GM23338 (cell line): ENCODE data around the gene MRPS18C. TPM values are rescaled to one million over a fixed set of nuclear protein-coding genes. Genes with fewer than 3 reads are reported as not detected.

Experiments used
- ATAC-seq: fragments of 200-7000 bp; cut with Tn5 transposase; 3 replicates; pipeline ENCODE4 v1.9.1; 2020
- DNase-seq: peaks from one replicate; pipeline ENCODE4 v3.0.0-alpha.2; 2015; ENCODE audit warnings: low spot score
- H2AFZ ChIP-seq: fragments of 200-600 bp; sonication (generic); 2 replicates; pipeline ENCODE4 v1.8.0; 2016; ENCODE audit warnings: antibody characterized with exemption, mild to moderate bottlenecking, moderate library complexity
- H3F3A ChIP-seq: fragments of 200-600 bp; sonication (generic); replicated peaks from 2 replicates; pipeline ENCODE4 v1.8.0; 2017; ENCODE audit warnings: antibody characterized with exemption, mixed run types, low read depth
- H3K27ac ChIP-seq: fragments of 200-600 bp; sonication (generic); 2 replicates; pipeline ENCODE4 v1.6.1; 2016; ENCODE audit warnings: low read depth
- H3K27me3 ChIP-seq: fragments of 200-600 bp; sonication (generic); 2 replicates; pipeline ENCODE4 v1.8.0; 2016; ENCODE audit warnings: mild to moderate bottlenecking, mixed run types, moderate library complexity; ENCODE audit not compliant: insufficient read depth
- H3K36me3 ChIP-seq: fragments of 200-600 bp; sonication (generic); 2 replicates; pipeline ENCODE4 v1.8.0; 2016; ENCODE audit warnings: mild to moderate bottlenecking; ENCODE audit not compliant: insufficient read depth
- H3K4me1 ChIP-seq: fragments of 200-600 bp; sonication (generic); 2 replicates; pipeline ENCODE4 v1.8.0; 2016; ENCODE audit warnings: mild to moderate bottlenecking, moderate library complexity; ENCODE audit not compliant: insufficient read depth
- H3K4me2 ChIP-seq: fragments of 200-600 bp; sonication (generic); 2 replicates; pipeline ENCODE4 v1.7.1; 2017; ENCODE audit warnings: mixed run types
- H3K4me3 ChIP-seq: fragments of 200-600 bp; sonication (generic); 2 replicates; pipeline ENCODE4 v1.6.1; 2016; ENCODE audit warnings: mixed run types
- H3K79me2 ChIP-seq: fragments of 200-600 bp; sonication (generic); replicated peaks from 2 replicates; pipeline ENCODE4 v1.8.0; 2017; ENCODE audit warnings: mild to moderate bottlenecking; ENCODE audit not compliant: insufficient read depth
- H3K9me2 ChIP-seq: fragments of 200-600 bp; sonication (generic); 2 replicates; pipeline ENCODE4 v1.8.0; 2017; ENCODE audit not compliant: insufficient read depth
- H4K20me1 ChIP-seq: fragments of 200-600 bp; sonication (generic); replicated peaks from 2 replicates; pipeline ENCODE4 v1.8.0; 2017; ENCODE audit warnings: mild to moderate bottlenecking; ENCODE audit not compliant: insufficient read depth
- H3K27ac Mint-ChIP-seq: 2 replicates; pipeline ENCODE4 v1.8.0; 2020; ENCODE audit warnings: inconsistent platforms, mild to moderate bottlenecking, moderate library complexity, mixed read lengths
- H3K27me3 Mint-ChIP-seq: 3 replicates; pipeline ENCODE4 v1.8.0; 2022; ENCODE audit warnings: low read depth, mild to moderate bottlenecking, moderate library complexity, mixed read lengths, inconsistent platforms; ENCODE audit not compliant: insufficient read depth, poor library complexity
- H3K36me3 Mint-ChIP-seq: 3 replicates; pipeline ENCODE4 v1.8.0; 2021; ENCODE audit warnings: low read depth, mild to moderate bottlenecking, inconsistent platforms, moderate library complexity, mixed read lengths
- H3K4me1 Mint-ChIP-seq: 3 replicates; pipeline ENCODE4 v1.8.0; 2020; ENCODE audit warnings: mild to moderate bottlenecking, inconsistent platforms, mixed read lengths
- H3K4me3 Mint-ChIP-seq: 3 replicates; pipeline ENCODE4 v1.8.0; 2021; ENCODE audit warnings: moderate library complexity, mild to moderate bottlenecking, inconsistent platforms, mixed read lengths
- H3K9me3 Mint-ChIP-seq: 3 replicates; pipeline ENCODE4 v1.8.0; 2020; ENCODE audit warnings: moderate library complexity, mild to moderate bottlenecking, inconsistent platforms, mixed read lengths
- CTCF ChIP-seq, 2 experiments: fragments of 200-600 bp in 1 of 2; sonication (generic) in 1 of 2; conservative IDR thresholded peaks; 2 replicates each; pipeline versions ENCODE4 v1.5.1 to v1.6.1; 2016 to 2017; ENCODE audit warnings: antibody characterized with exemption in 2 of 2, low read depth in 2 of 2, mild to moderate bottlenecking in 2 of 2, moderate library complexity in 1 of 2
- EZH2 ChIP-seq: fragments of 200-600 bp; sonication (generic); IDR thresholded peaks from one replicate; pipeline ENCODE4 v1.8.0; 2017; ENCODE audit warnings: antibody characterized with exemption, mild to moderate bottlenecking, low read depth; ENCODE audit not compliant: unreplicated experiment
- EZH2phosphoT487 ChIP-seq: fragments of 200-600 bp; sonication (generic); IDR thresholded peaks from one replicate; pipeline ENCODE4 v1.8.1; 2018; ENCODE audit warnings: antibody characterized with exemption; ENCODE audit not compliant: unreplicated experiment
- JUNB ChIP-seq: IDR thresholded peaks from one replicate; pipeline ENCODE4 v1.6.1; 2016; ENCODE audit warnings: antibody characterized with exemption; ENCODE audit not compliant: unreplicated experiment
- NANOG ChIP-seq: IDR thresholded peaks from 2 replicates; pipeline ENCODE4 v1.6.1; 2016; ENCODE audit warnings: antibody characterized with exemption, borderline replicate concordance
- POLR2AphosphoS5 ChIP-seq: IDR thresholded peaks from 2 replicates; pipeline ENCODE4 v1.6.1; 2016; ENCODE audit warnings: antibody characterized with exemption, low read depth
- REST ChIP-seq: IDR thresholded peaks from one replicate; pipeline ENCODE4 v1.6.1; 2018; ENCODE audit warnings: antibody characterized with exemption; ENCODE audit not compliant: unreplicated experiment
- ZNF331 ChIP-seq: fragments of 250-450 bp; sonication (Bioruptor Pico); IDR thresholded peaks from 2 replicates; pipeline ENCODE4 v1.5.0; 2020; ENCODE audit warnings: low read depth, mild to moderate bottlenecking, moderate library complexity
- ZNF462 ChIP-seq: fragments of 250-450 bp; sonication (Bioruptor Pico); IDR thresholded peaks from 2 replicates; pipeline ENCODE4 v1.5.0; 2020; ENCODE audit warnings: mild to moderate bottlenecking, moderate library complexity
- polyA plus RNA-seq: library from polyadenylated mRNA; unstranded; fragments of >200 nt; fragmentation: Nextera tagmentation; extraction: Ambion mirVana; gene quantifications from 2 replicates; pipeline ENCODE4 v1.2.1, GENCODE V29; 2016
- total RNA-seq: library from RNA; depleted of rRNA; stranded (reverse); fragments of >200 nt; shearing (Covaris generic); gene quantifications from 2 replicates; pipeline ENCODE4 v1.2.3, GENCODE V29; 2014

Gene MRPS18C
- total and polyA plus RNA-seq, 2 experiments from 2014 or later: 26.8 to 197 TPM

- TF ChIP-seq ZNF462 (no peak), EZH2 (no peak), REST (no peak), JUNB (no peak)
These were observed 1.2 kb upstream of the MRPS18C start (continued) for GRCh38 chr4:83454686-83455085.

GRCh38 chr4:83456184-83456501 lies 285 bp downstream of the MRPS18C start:
- H3K9me3 Mint-ChIP-seq: no peaks in the 10 kb centered on the region
- peaks cover 40% of the 10 kb centered on the region for H3K79me2 ChIP-seq
- no peak for TF ChIP-seq JUNB
- TF ChIP-seq NANOG: no peak
- TF ChIP-seq ZNF331 (CRISPR knock-in tag): no peak
- no peak for TF ChIP-seq POLR2AphosphoS5
- no peak for TF ChIP-seq REST
- no peak for TF ChIP-seq EZH2phosphoT487
- no peak for TF ChIP-seq CTCF (conservative IDR thresholded peaks at IDR 0.05; ENCODE audit: low read depth in 2 of 2)

More at GRCh38 chr4:83456184-83456501, 285 bp downstream of the MRPS18C start:
- H3K36me3 Mint-ChIP-seq: peaks cover 54% of the 10 kb centered on the region
- H3K4me2 ChIP-seq: peak overlapping the region; percentile 82
- peaks cover 18% of the 10 kb centered on the region; the same call in 1 of the 2 replicates for H3K36me3 ChIP-seq
- peaks cover 6% of the 10 kb centered on the region for H3K27me3 Mint-ChIP-seq
- DNase-seq (no peak), ATAC-seq (no peak)
- peak overlapping the region; percentile 100 for H3K4me3 Mint-ChIP-seq
- H3K4me1 Mint-ChIP-seq: peaks cover 4% of the 10 kb centered on the region; the same call in 1 of the 3 replicates
- peak overlapping the region; percentile 94 for H3K27ac Mint-ChIP-seq
- no peaks in the 10 kb centered on the region for H3K27me3 ChIP-seq
- no peaks in the 10 kb centered on the region for H3F3A ChIP-seq
- no peaks in the 10 kb centered on the region for H3K9me2 ChIP-seq
- peaks cover 4% of the 10 kb centered on the region; the same call in 1 of the 2 replicates for H4K20me1 ChIP-seq
- H3K4me3 ChIP-seq: peak overlapping the region; percentile 80
- H3K4me1 ChIP-seq: 0 out of 2 replicates have a peak, but pooled peaks cover 6% of the 10 kb centered on the region
- peak overlapping the region; percentile 73 for H3K27ac ChIP-seq
- H2AFZ ChIP-seq: peak overlapping the region; percentile 75; the same call in 1 of the 2 replicates
